ENCODE measurements around the gene APOBR. TPM values are rescaled to one million over a fixed set of nuclear protein-coding genes. Genes with fewer than 3 reads are reported as not detected.
A peak's percentile ranks its signal among the peaks of the same experiment; 100 is the strongest.

The APOBR gene
- total and polyA plus RNA-seq, 2 of the 13 experiments (the other 11 are each of a cell fraction or from before 2014, with no cell fraction given), result 0.03 TPM; not detected in 1

DNA sequence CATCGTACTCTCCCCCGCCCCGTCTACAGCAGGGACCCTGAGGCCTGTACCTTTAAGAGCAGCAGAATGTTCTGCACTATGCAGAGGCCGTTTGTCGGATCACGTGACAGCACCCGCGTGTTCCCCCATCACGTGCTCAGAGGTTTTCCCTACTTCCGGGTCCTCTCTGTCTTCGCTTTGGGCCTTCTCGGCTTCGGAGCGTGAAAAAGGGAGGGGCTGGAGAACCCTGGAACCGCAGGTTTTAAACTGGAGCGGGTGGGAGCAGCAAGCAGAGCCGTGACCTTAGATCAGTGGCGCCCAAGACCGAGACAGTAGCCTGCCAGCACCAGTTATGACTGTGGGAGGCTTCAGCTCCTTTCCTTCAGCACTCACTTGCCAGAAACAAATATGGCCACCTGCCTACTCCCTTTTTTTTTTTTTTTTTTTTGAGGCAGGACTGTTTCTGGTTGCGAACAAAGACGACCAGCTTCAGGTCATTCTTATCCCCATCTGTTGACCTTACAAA lies 2.4 kb upstream of the APOBR start, which contains the start of gene CLN3 (continued):
- TF ChIP-seq, protein P1, sequence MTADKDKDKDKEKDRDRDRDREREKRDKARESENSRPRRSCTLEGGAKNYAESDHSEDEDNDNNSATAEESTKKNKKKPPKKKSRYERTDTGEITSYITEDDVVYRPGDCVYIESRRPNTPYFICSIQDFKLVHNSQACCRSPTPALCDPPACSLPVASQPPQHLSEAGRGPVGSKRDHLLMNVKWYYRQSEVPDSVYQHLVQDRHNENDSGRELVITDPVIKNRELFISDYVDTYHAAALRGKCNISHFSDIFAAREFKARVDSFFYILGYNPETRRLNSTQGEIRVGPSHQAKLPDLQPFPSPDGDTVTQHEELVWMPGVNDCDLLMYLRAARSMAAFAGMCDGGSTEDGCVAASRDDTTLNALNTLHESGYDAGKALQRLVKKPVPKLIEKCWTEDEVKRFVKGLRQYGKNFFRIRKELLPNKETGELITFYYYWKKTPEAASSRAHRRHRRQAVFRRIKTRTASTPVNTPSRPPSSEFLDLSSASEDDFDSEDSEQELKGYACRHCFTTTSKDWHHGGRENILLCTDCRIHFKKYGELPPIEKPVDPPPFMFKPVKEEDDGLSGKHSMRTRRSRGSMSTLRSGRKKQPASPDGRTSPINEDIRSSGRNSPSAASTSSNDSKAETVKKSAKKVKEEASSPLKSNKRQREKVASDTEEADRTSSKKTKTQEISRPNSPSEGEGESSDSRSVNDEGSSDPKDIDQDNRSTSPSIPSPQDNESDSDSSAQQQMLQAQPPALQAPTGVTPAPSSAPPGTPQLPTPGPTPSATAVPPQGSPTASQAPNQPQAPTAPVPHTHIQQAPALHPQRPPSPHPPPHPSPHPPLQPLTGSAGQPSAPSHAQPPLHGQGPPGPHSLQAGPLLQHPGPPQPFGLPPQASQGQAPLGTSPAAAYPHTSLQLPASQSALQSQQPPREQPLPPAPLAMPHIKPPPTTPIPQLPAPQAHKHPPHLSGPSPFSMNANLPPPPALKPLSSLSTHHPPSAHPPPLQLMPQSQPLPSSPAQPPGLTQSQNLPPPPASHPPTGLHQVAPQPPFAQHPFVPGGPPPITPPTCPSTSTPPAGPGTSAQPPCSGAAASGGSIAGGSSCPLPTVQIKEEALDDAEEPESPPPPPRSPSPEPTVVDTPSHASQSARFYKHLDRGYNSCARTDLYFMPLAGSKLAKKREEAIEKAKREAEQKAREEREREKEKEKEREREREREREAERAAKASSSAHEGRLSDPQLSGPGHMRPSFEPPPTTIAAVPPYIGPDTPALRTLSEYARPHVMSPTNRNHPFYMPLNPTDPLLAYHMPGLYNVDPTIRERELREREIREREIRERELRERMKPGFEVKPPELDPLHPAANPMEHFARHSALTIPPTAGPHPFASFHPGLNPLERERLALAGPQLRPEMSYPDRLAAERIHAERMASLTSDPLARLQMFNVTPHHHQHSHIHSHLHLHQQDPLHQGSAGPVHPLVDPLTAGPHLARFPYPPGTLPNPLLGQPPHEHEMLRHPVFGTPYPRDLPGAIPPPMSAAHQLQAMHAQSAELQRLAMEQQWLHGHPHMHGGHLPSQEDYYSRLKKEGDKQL (CRISPR knock-in tag; IDR thresholded peaks at IDR 0.05; ENCODE audit: low read depth), result 0 out of 2 replicates have a peak, but pooled peaks have one; percentile 29
- peak; percentile 16; the same call in 1 of the 2 replicates for TF ChIP-seq ZNF232 (CRISPR knock-in tag; IDR thresholded peaks at IDR 0.05; ENCODE audit: borderline replicate concordance)
- TF ChIP-seq ZSCAN31 (CRISPR knock-in tag; IDR thresholded peaks at IDR 0.05; ENCODE audit: low read depth), result peak; percentile 60; the same call in 1 of the 2 replicates
- no peak for TF ChIP-seq SP4 (CRISPR knock-in tag; IDR thresholded peaks at IDR 0.05)
- peak; percentile 90 for TF ChIP-seq YEATS2 (CRISPR knock-in tag; IDR thresholded peaks at IDR 0.05; ENCODE audit: borderline replicate concordance)
- TF ChIP-seq, protein P2, sequence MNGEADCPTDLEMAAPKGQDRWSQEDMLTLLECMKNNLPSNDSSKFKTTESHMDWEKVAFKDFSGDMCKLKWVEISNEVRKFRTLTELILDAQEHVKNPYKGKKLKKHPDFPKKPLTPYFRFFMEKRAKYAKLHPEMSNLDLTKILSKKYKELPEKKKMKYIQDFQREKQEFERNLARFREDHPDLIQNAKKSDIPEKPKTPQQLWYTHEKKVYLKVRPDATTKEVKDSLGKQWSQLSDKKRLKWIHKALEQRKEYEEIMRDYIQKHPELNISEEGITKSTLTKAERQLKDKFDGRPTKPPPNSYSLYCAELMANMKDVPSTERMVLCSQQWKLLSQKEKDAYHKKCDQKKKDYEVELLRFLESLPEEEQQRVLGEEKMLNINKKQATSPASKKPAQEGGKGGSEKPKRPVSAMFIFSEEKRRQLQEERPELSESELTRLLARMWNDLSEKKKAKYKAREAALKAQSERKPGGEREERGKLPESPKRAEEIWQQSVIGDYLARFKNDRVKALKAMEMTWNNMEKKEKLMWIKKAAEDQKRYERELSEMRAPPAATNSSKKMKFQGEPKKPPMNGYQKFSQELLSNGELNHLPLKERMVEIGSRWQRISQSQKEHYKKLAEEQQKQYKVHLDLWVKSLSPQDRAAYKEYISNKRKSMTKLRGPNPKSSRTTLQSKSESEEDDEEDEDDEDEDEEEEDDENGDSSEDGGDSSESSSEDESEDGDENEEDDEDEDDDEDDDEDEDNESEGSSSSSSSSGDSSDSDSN (CRISPR knock-in tag; IDR thresholded peaks at IDR 0.05), result no peak; the same call in 1 of the 2 replicates
- no peak for TF ChIP-seq ZNF776 (CRISPR knock-in tag; IDR thresholded peaks at IDR 0.05)
- TF ChIP-seq, protein P3, sequence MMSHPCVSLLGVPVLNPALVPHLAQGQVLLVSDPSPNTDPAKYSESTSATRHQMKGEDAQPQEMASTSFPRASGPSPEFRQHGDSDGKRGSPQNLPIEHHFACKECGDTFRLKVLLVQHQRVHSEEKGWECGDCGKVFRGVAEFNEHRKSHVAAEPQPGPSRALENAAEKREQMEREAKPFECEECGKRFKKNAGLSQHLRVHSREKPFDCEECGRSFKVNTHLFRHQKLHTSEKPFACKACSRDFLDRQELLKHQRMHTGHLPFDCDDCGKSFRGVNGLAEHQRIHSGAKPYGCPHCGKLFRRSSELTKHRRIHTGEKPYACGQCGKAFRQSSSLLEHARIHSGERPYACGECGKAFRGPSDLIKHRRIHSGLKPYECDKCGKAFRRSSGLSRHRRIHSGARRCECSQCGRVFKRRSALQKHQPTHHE (CRISPR knock-in tag; IDR thresholded peaks at IDR 0.05; ENCODE audit: borderline replicate concordance), result peak; percentile 78
- TF ChIP-seq ZNF468 (CRISPR knock-in tag; IDR thresholded peaks at IDR 0.05), result no peak
- TF ChIP-seq, protein P4, sequence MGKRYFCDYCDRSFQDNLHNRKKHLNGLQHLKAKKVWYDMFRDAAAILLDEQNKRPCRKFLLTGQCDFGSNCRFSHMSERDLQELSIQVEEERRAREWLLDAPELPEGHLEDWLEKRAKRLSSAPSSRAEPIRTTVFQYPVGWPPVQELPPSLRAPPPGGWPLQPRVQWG (CRISPR knock-in tag; IDR thresholded peaks at IDR 0.05; ENCODE audit: borderline replicate concordance, low read depth), result no peak
- TF ChIP-seq ZEB1 (IDR thresholded peaks at IDR 0.05; ENCODE audit: insufficient replicate concordance, low read depth), result no peak
- TF ChIP-seq SNAPC2 (CRISPR knock-in tag; IDR thresholded peaks at IDR 0.05), result no peak
- TF ChIP-seq POLR2G (IDR thresholded peaks at IDR 0.05; ENCODE audit: low read depth, low read length), result peak; percentile 58; the same call in 1 of the 2 replicates
- TF ChIP-seq KDM5A (IDR thresholded peaks at IDR 0.05; ENCODE audit: borderline replicate concordance, low read length), result peak; percentile 96
- TF ChIP-seq HNRNPH1 (optimal IDR thresholded peaks at IDR 0.05; ENCODE audit: low read depth, low read length), result no peak
- TF ChIP-seq, protein P5, sequence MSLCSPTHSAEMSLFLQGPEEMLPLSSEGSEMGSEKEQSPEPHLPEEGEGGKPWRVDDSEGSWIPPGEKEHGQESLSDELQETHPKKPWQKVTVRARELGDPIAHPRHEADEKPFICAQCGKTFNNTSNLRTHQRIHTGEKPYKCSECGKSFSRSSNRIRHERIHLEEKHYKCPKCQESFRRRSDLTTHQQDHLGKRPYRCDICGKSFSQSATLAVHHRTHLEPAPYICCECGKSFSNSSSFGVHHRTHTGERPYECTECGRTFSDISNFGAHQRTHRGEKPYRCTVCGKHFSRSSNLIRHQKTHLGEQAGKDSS (CRISPR knock-in tag; IDR thresholded peaks at IDR 0.05; ENCODE audit: borderline replicate concordance, low read depth), result no peak
- no peak for TF ChIP-seq NFE2L1 (CRISPR knock-in tag; IDR thresholded peaks at IDR 0.05; ENCODE audit: borderline replicate concordance)
- no peak for TF ChIP-seq ZNF496 (CRISPR knock-in tag; IDR thresholded peaks at IDR 0.05; ENCODE audit: insufficient replicate concordance)

Data from HepG2 (cell line).